Measurements from ENCODE around the gene TBX10. TPM values are rescaled to one million over a fixed set of nuclear protein-coding genes. Genes with fewer than 3 reads are reported as not detected.
"Not testable (repeated sequence)": the region's sequence is repeated elsewhere in the genome, so short reads cannot be mapped to it uniquely, and the experiment has no call there.

The TBX10 gene
- total RNA-seq, 4 donors from 2014 or later, result not detected

DNA sequence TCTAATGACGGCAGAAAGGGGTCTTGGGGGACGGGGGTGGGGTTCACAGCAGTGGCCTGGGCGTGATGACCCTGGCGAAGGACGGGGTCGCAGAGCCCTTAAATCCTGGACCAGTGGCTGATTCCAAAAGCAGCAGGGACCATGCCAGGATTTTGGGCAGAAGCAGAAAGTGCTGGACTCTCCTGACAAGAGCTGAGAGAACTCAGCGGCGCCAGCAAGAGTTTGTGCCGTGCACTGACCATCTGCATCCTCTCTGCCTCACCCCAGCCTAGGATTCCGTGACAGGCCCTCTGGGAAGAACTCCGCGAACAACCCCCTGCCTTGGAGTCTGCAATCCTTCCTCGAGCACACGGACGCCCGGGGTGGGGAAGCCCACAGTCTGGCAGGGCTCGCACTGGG is 33.5 kb downstream of the TBX10 start:
- in situ Hi-C loops (cut with MboI; ENCODE audit: low sequenced_read_pairs in 4 of 4) (no loop called here), intact Hi-C loops (cut with DNase I; ENCODE audit: low total_unique reads) (loop anchor here (1.0 kb wide), 3 partner anchors 23 to 34 kb away; partner anchors contain the start of gene GSTP1)
- DNase-seq (no peak), ATAC-seq (peak in 1 of 2 donors; percentile 29)
- Histone ChIP-seq H3K9me3 (no peaks in the 10 kb centered on the region), H3K4me1 (peaks cover 16 to 23% of the 10 kb centered on the region in 2 donors), H3K27me3 (no peaks in the 10 kb centered on the region), H3K4me3 (peak overlapping the region; percentile 81 to 100 (median 92)), H3K36me3 (peaks cover 0 to 30% of the 10 kb centered on the region in 2 donors), H3K27ac (peak overlapping the region; percentile 89 to 97 (median 91))
- no peak for TF ChIP-seq POLR2A (IDR thresholded peaks at IDR 0.05)
- TF ChIP-seq, protein P1, sequence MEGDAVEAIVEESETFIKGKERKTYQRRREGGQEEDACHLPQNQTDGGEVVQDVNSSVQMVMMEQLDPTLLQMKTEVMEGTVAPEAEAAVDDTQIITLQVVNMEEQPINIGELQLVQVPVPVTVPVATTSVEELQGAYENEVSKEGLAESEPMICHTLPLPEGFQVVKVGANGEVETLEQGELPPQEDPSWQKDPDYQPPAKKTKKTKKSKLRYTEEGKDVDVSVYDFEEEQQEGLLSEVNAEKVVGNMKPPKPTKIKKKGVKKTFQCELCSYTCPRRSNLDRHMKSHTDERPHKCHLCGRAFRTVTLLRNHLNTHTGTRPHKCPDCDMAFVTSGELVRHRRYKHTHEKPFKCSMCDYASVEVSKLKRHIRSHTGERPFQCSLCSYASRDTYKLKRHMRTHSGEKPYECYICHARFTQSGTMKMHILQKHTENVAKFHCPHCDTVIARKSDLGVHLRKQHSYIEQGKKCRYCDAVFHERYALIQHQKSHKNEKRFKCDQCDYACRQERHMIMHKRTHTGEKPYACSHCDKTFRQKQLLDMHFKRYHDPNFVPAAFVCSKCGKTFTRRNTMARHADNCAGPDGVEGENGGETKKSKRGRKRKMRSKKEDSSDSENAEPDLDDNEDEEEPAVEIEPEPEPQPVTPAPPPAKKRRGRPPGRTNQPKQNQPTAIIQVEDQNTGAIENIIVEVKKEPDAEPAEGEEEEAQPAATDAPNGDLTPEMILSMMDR (IDR thresholded peaks at IDR 0.05 in 4 of 5, conservative IDR thresholded peaks at IDR 0.05 in 1 of 5), result no peak

- intact Hi-C loops (cut with DNase I; ENCODE audit: low total_unique reads) (loop anchor here (1.0 kb wide), 3 partner anchors 22 to 33 kb away; partner anchors contain the start of gene GSTP1), in situ Hi-C loops (cut with MboI; ENCODE audit: low sequenced_read_pairs in 4 of 4) (no loop called here)
- Histone ChIP-seq H3K36me3 (peaks cover 0 to 23% of the 10 kb centered on the region in 2 donors), H3K9me3 (no peaks in the 10 kb centered on the region), H3K27ac (peak overlapping the region in 3 of 4 donors; percentile 91 to 97 (median 91)), H3K4me3 (no peak overlapping the region), H3K27me3 (no peaks in the 10 kb centered on the region), H3K4me1 (peaks cover 16 to 23% of the 10 kb centered on the region in 2 donors)
- ATAC-seq, result no peak
- DNase-seq, result no peak
- TF ChIP-seq, protein P1 (IDR thresholded peaks at IDR 0.05 in 4 of 5, conservative IDR thresholded peaks at IDR 0.05 in 1 of 5), result no peak
- TF ChIP-seq POLR2A (IDR thresholded peaks at IDR 0.05), result no peak
These were observed 34.1 kb downstream of the TBX10 start for GRCh38 chr11:67605231-67606011.

GRCh38 chr11:67604815-67605214 is 34.7 kb downstream of the TBX10 start:
- DNase-seq (no peak), ATAC-seq (no peak)
- Histone ChIP-seq H3K4me1 (peaks cover 16 to 23% of the 10 kb centered on the region in 2 donors), H3K27me3 (no peaks in the 10 kb centered on the region), H3K36me3 (peaks cover 0 to 17% of the 10 kb centered on the region in 2 donors), H3K27ac (no peak overlapping the region), H3K9me3 (no peaks in the 10 kb centered on the region), H3K4me3 (no peak overlapping the region)
- in situ Hi-C loops (cut with MboI; ENCODE audit: low sequenced_read_pairs in 4 of 4), result no loop called here
- TF ChIP-seq, protein P1 (IDR thresholded peaks at IDR 0.05 in 4 of 5, conservative IDR thresholded peaks at IDR 0.05 in 1 of 5), result no peak
- no peak for TF ChIP-seq POLR2A (IDR thresholded peaks at IDR 0.05)
- intact Hi-C loops (cut with DNase I; ENCODE audit: low total_unique reads), result no loop called here

DNA sequence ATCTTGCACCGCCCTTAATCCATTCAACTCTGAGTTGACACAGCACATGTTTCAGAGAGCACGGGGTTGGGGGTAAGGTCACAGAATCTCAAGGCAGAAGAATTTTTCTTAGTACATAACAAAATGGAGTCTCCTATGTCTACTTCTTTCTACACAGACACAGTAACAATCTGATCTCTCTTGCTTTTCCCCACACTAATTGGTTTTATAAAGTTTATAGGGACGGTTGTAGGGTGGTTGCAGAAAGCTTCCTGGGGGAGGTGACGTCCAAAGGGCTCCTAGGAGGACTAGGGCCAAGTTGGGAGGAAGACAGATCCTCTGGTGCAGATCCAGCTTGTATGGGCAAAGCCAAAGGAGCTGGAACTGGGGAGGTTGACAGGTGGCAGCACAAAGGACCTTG is 35.4 kb downstream of the TBX10 start:
- DNase-seq; H3K27me3 ChIP-seq; H3K4me3 ChIP-seq; in situ Hi-C loops (cut with MboI; ENCODE audit: low sequenced_read_pairs in 4 of 4); H3K9me3 ChIP-seq; ATAC-seq; intact Hi-C loops (cut with DNase I; ENCODE audit: low total_unique reads); H3K27ac ChIP-seq: not testable (repeated sequence)
- H3K36me3 ChIP-seq, result peaks cover 0 to 10% of the 10 kb centered on the region in 2 donors
- H3K4me1 ChIP-seq, result peaks cover 16 to 23% of the 10 kb centered on the region in 2 donors

- in situ Hi-C loops (cut with MboI; ENCODE audit: low sequenced_read_pairs in 4 of 4) (no loop called here), intact Hi-C loops (cut with DNase I; ENCODE audit: low total_unique reads) (no loop called here)
- no peaks in the 10 kb centered on the region for H3K9me3 ChIP-seq
- TF ChIP-seq, protein P1 (IDR thresholded peaks at IDR 0.05 in 4 of 5, conservative IDR thresholded peaks at IDR 0.05 in 1 of 5), result no peak
- TF ChIP-seq POLR2A (IDR thresholded peaks at IDR 0.05), result no peak
- no peaks in the 10 kb centered on the region for H3K36me3 ChIP-seq
- no peak overlapping the region for H3K27ac ChIP-seq
- ATAC-seq (no peak), DNase-seq (no peak)
- H3K27me3 ChIP-seq, result peaks cover 0 to 3% (median 0%) of the 10 kb centered on the region in 3 donors
- peaks cover 2 to 6% of the 10 kb centered on the region in 2 donors for H3K4me1 ChIP-seq
- no peak overlapping the region for H3K4me3 ChIP-seq
These were observed 38.5 kb downstream of the TBX10 start for GRCh38 chr11:67601098-67601497.

All from gastrocnemius medialis (tissue), 4 donors.